Spleen (tissue), 7 donors: Measurements from ENCODE around the gene CDC25C.

ENCODE experiments used
- CTCF ChIP-seq, 11 experiments: fragments of 200-600 bp in 7 of 11; fragments of 450-650 bp in 4 of 11; sonication (generic) in 4 of 11; IDR thresholded peaks in 8 of 11; conservative IDR thresholded peaks in 3 of 11; 1 replicate in 7 of 11; 2 replicates in 4 of 11; pipeline versions ENCODE4 v1.4.0 to v1.8.0; 2016 to 2021; ENCODE audit warnings: antibody characterized with exemption in 11 of 11, inconsistent platforms in 4 of 11, mild to moderate bottlenecking in 1 of 11
- POLR2A ChIP-seq, 3 donors: fragments of 450-650 bp; IDR thresholded peaks; one replicate each; pipeline ENCODE4 v1.5.1; 2017; ENCODE audit warnings: antibody characterized with exemption in 3 of 3, mild to moderate bottlenecking in 1 of 3
- POLR2AphosphoS5 ChIP-seq, 3 donors: sonication (generic); formaldehyde crosslinking; IDR thresholded peaks; one replicate each; pipeline ENCODE4 v1.5.1; 2017; ENCODE audit warnings: antibody characterized with exemption in 3 of 3
- donor health status: DM: no; HTN: no; CAD: no; lungs with moderate emphysema.
- donor health status: DM: no; HTN: no; CAD: no.
- donor health status: DM: no; HTN: no; CAD: no.

- TF ChIP-seq CTCF (IDR thresholded peaks at IDR 0.05 in 8 of 11, conservative IDR thresholded peaks at IDR 0.05 in 3 of 11) (no peak), POLR2AphosphoS5 (IDR thresholded peaks at IDR 0.05) (no peak), POLR2A (IDR thresholded peaks at IDR 0.05) (no peak)
These were observed 72.8 kb downstream of the CDC25C start for GRCh38 chr5:138258704-138259292.
